NCI-H69 (cell line): ENCODE data around the gene ARHGAP44.
A peak's percentile ranks its signal among the peaks of the same experiment; 100 is the strongest.

Experiments
- DNase-seq: peaks from one replicate; lab custom pipeline; 2025; lab: John Stamatoyannopoulos, UW

The ARHGAP44 gene

DNA sequence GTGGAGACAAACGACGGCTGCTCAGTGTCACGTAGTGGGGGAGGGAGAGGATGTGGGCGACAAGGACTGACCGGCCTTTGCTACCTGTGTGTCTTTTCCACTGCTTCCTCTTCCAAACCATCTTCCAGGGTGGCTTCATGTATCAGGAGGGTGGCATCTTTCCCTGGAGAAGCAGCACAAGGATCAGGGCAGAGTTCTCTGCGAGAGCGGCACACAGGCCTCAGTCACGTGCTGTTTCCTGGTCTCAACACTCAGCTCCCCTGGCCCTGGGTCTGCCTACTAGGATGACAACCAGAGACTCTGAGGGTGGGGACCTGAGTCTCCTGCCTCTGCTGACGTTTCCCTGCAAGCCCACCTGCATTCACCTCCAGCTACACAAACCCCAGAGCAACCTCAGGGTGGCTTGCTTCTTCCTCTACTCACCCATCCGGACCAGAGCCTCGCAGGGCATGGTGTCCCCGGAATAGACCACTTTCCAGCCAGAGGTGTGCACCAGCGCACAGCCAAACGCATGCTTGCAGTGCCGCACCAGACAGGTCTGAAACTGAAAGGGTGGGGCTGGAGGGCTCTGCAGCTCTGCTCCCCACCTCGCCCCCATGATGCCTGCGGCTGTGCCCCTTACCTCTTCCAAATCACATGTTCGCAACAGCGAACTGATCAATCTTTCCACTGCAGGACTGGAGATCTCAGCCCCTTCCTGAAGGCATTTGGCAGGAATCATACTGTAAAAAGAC is 205.2 kb downstream of the ARHGAP44 start:
- DNase-seq, result no peak

DNA sequence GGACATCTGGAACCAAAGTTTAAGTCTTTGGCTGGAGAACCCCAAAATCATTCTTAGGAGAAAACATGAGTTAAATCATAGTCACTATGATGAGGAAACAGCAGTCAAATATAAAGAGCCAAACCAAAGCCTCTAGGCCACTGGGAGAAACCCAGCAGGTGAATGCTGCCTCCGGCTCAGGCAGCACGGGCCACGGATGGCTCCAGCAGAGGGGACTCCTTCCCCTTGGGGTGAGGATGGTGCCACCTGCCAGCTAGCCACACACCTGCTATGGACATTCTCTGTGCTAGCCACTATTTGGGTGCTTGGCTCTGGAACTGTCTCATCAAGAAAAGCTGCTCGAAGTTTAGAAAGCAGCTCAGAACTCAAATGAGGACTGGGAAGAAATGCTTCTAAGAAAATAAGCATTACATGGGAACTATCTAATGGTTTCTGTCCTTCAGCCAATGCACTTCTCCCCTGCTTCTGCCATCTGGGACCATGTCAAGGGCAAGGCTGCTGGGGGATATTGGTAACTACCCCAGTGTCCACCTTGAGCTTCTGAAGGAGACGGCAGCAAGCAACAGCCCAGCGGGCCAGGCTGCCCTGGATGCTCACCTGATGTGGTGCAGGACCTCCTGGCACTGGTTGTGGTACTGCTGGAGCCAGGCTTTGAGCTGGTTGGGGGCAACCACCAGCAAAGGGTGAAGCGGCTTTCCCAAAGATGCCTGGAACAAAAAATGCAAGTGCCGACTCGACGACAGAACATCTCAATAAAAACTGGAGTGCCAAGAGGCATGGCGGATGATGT is 206.0 kb downstream of the ARHGAP44 start:
- DNase-seq, result no peak

DNA sequence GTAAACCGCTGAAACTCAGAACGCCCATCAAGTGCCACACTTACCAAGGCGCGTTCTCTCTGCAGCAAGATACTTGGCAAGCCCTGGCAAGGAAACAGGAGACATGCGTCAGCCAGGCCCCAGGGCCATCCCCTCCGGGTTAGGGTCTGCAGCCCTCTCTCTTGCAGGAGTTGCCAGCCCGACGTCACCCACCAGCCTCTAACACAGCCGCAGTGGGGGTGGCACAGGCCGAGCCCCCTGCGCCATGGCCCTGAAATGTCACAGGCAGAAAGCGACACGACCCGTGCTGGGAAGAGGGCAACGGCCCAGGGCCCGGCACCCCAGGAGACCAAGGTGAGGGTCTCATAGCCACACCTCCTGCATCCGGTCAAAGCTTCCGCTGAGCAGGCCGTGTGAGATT is 206.6 kb downstream of the ARHGAP44 start:
- DNase-seq, result no peak

GRCh38 chr17:12996357-12996756 is 207.1 kb downstream of the ARHGAP44 start:
- no peak for DNase-seq

DNA sequence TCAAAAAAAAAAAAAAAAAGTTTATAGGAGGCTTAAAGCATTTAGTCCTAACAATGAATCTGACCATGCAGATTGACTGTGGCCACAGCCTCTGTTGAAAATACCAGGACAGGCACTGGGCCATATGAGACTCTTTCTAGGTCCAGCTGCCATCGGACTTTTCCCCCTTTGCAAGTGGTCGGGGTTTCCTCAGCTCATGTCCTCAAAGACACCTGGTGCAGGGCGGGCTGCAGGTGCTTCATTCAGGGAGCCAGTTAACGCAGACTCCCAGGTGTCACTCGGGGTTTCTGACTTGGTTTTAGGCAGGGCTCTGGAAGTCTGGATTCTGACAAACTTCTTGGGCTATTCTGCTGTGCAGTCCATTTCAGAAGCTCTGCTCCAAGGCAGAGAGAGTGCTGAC is 207.6 kb downstream of the ARHGAP44 start:
- no peak for DNase-seq

- DNase-seq, result no peak
Observed at GRCh38 chr17:12998461-12998860, 209.2 kb downstream of the ARHGAP44 start.

- DNase-seq, result no peak
Observed at GRCh38 chr17:12998874-12999273, 209.6 kb downstream of the ARHGAP44 start.

DNA sequence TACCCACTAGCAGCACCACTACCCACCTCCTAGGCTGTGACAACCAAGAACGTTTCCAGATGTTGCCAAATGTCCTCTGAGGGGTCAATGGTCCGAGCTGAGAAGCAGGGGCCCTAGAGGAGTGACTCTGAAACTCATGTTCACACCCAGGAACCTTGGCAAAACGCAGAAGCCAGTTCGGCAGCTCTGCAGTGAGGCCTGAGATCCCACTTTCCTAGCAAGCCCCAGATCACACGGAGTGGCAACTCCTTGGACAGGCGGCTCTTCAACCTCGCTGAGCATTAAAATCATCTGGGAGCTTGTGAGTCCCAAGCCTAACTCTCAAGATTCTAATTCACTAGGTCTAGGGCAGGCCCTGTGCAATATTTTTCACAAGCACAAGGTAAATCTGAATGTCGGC is 211.3 kb downstream of the ARHGAP44 start:
- DNase-seq, result no peak

DNA sequence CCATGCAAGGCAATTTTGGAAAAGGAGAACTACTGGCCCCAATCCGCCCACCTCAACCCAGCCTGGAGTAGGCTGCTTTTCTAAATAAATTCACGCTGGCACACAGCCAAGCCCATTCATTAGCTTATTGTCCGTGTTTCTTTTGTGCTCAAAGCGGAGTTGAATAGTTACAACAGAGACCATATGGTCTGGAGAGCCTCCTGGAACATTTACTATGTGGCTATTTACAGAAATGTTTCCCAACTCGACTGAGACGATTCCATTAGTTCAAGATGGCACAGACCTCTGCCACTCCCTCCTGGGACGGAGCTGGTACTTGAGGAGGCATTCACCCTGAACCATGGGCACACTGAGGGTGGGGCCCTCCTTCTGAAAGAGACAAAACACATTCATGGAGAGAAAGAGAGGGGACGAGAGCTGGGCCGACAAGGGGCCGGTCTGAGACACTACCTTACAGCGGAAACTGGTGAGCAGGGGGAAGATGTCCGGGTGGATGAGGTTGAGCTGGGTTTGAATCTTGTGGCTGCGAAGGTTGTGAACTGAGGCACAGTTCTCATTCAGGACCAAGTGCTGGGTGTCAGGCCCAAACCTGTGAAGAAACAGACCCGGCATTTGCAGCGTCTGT is 212.8 kb downstream of the ARHGAP44 start:
- DNase-seq, result peak; percentile 87

GRCh38 chr17:13002761-13003453 is 213.6 kb downstream of the ARHGAP44 start:
- DNase-seq, result peak; percentile 67

GRCh38 chr17:13003454-13003851 is 214.2 kb downstream of the ARHGAP44 start:
- no peak for DNase-seq

GRCh38 chr17:13003927-13004326 is 214.6 kb downstream of the ARHGAP44 start:
- no peak for DNase-seq

GRCh38 chr17:13004336-13004735 is 215.0 kb downstream of the ARHGAP44 start:
- no peak for DNase-seq

DNA sequence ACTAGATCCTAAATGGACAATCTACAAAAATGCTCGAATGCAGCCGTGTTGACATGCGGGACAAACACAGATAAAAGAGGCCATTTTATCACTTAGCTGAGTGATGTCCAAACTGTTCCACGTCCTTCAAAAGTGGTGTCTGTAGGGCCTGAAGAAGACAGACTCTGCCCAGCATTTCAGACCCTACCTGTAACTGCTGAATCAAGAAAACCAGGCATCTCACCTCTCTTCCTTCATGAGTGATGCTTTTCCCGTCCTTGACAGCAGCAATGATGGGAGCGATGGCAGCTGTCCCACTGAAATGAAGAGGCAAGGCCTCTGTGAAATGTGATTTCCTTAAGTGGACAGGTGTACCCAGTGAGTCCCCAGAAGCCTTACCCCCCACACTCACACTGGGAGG is 216.2 kb downstream of the ARHGAP44 start:
- DNase-seq, result no peak

GRCh38 chr17:13008461-13008860 is 219.2 kb downstream of the ARHGAP44 start:
- DNase-seq, result no peak

DNA sequence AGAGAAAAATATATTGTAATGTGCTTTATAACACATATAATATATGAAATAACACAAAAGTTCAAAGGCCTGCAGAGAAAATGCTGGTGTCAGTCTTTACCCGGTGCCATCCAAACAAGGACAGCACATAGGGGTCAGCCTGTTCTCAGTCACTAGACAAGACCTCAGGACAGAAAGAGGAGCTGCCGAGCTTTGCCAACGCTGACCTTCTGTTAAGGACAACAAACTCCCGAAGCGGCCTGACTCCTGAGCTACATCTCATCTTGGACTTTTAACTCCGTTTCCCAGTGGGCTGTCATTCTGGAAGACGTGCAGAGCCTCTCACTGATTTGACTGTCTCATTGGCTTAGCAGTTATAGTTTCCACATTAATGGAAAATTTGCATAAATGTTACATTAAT is 221.7 kb downstream of the ARHGAP44 start:
- no peak for DNase-seq

DNA sequence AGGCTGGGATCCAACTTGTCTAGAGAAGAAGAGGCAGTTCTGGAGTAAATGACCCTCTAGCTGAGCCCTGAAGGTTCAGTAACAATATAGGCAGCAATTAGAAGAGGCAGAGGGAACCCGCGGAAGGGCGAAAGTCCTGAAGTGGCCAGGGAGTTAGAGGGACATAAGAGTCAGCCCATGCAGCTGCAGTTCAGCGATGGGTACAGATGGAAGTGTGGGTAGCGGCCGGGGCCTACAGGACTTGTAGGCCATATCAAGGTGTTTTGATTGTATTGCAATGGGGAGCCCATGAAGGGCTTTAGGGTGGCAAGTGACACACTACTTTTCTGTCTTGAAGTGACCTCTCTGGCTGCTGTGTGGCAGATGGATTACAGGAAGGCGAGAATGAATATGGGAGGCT is 225.5 kb downstream of the ARHGAP44 start:
- DNase-seq, result no peak

GRCh38 chr17:13016881-13017654 is 227.8 kb downstream of the ARHGAP44 start:
- no peak for DNase-seq

GRCh38 chr17:13017655-13018459 is 228.6 kb downstream of the ARHGAP44 start, which contains the start of gene ELAC2:
Gene ELAC2 (minus strand): TSS chr17:13018027. CDS start chr17:13017947, 80 bp downstream.
- peak; percentile 97 for DNase-seq

DNA sequence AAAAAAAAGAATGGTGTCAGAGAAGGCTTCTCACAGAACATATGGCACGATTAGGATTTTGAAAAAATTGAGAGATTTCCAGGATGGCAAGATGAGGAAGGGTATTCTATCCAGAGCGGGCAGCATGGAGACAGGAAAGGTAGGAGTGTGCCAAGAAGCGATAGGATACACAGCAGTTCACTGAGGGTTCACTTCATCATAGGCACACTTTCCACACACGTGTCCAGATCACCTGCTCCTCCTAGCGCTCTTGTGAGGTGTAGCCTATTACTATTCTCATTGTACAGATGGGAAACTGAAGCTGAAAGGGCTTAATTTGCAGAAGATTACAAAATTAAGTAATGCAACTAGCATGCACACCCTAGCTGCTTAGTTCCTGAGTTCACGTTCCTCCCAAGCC is 234.7 kb downstream of the ARHGAP44 start:
- peak; percentile 25 for DNase-seq
